OCI-LY3 (cell line): ENCODE data around the gene VEGFC.

Source experiments
- EZH2phosphoT487 ChIP-seq: fragments of 200-600 bp; shearing (Covaris generic); IDR thresholded peaks from 2 replicates; pipeline ENCODE4 v1.6.1; 2018; ENCODE audit warnings: antibody characterized with exemption, mixed run types, low read depth
- TF ChIP-seq, protein P1 (sequence below): fragments of 200-600, 300-600 bp; sonication (generic); IDR thresholded peaks from 2 replicates; pipeline ENCODE4 v1.5.1; 2014; ENCODE audit warnings: antibody characterized with exemption, low read length, low read depth

DNA sequence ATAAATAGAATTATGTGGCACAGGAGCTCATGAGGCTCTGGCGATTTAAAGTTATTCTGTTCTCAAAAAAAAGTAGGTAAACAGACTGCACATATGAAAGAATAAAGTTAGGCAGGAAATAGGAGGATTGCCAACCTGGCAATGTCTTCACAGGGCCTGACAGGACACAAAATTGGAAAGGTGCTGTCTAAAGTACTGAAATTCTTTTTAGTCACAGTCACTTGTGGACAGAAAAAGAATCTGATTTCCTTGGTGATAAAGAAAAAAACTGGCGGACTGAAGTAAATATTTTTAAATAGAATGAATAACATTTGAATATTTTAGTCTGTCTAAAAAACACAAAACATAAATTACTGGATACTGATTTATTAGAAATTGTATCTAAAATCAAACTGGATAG lies 124.4 kb downstream of the VEGFC start:
- TF ChIP-seq, protein P1, sequence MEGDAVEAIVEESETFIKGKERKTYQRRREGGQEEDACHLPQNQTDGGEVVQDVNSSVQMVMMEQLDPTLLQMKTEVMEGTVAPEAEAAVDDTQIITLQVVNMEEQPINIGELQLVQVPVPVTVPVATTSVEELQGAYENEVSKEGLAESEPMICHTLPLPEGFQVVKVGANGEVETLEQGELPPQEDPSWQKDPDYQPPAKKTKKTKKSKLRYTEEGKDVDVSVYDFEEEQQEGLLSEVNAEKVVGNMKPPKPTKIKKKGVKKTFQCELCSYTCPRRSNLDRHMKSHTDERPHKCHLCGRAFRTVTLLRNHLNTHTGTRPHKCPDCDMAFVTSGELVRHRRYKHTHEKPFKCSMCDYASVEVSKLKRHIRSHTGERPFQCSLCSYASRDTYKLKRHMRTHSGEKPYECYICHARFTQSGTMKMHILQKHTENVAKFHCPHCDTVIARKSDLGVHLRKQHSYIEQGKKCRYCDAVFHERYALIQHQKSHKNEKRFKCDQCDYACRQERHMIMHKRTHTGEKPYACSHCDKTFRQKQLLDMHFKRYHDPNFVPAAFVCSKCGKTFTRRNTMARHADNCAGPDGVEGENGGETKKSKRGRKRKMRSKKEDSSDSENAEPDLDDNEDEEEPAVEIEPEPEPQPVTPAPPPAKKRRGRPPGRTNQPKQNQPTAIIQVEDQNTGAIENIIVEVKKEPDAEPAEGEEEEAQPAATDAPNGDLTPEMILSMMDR = no peak
- no peak for TF ChIP-seq EZH2phosphoT487
